Measurements from ENCODE around the gene NABP1. TPM values are rescaled to one million over a fixed set of nuclear protein-coding genes. Genes with fewer than 3 reads are reported as not detected.

Gene NABP1
- polyA plus RNA-seq, 1 experiment: 204 TPM

- Histone ChIP-seq H3K9me3 (ENCODE audit: control insufficient read depth, insufficient read depth, low read length) (no peaks in the 10 kb centered on the region), H3K4me3 (ENCODE audit: low read depth, low read length) (no peak overlapping the region), H3K27me3 (ENCODE audit: control insufficient read depth, insufficient read depth, low read length) (no peaks in the 10 kb centered on the region), H3K27ac (ENCODE audit: low read depth, low read length) (no peak overlapping the region)
- ChIA-PET CTCF (interaction anchor here (1.1 kb wide), 1 partner anchor 95 kb away, joined by 3 read pairs; no protein-coding TSS in a partner anchor), POLR2A (interaction anchor here (1.3 kb wide), 1 partner anchor 16 kb away, joined by 10 read pairs; the partner anchor contains the start of gene NABP1)
- no peak for DNase-seq (ENCODE audit: low read depth, low spot score)
- no peak for TF ChIP-seq CTCF (IDR thresholded peaks at IDR 0.05; ENCODE audit: low read depth, low read length)
Measured at GRCh38 chr2:191661097-191661924, 16.6 kb upstream of the NABP1 start.

GRCh38 chr2:191664823-191665677 lies 12.9 kb upstream of the NABP1 start:
- Histone ChIP-seq H3K4me3 (ENCODE audit: low read depth, low read length) (no peak overlapping the region), H3K27ac (ENCODE audit: low read depth, low read length) (peak overlapping the region; percentile 11), H3K27me3 (ENCODE audit: control insufficient read depth, insufficient read depth, low read length) (no peaks in the 10 kb centered on the region), H3K9me3 (ENCODE audit: control insufficient read depth, insufficient read depth, low read length) (no peaks in the 10 kb centered on the region)
- DNase-seq (ENCODE audit: low read depth, low spot score): no peak
- no peak for TF ChIP-seq CTCF (IDR thresholded peaks at IDR 0.05; ENCODE audit: low read depth, low read length)
- ChIA-PET CTCF (no interaction called here), POLR2A (interaction anchor here (0.6 to 3.7 kb wide), 2 partner anchors 12 to 35 kb away, joined by 7 to 41 read pairs; partner anchors contain the start of gene NABP1)

DNA sequence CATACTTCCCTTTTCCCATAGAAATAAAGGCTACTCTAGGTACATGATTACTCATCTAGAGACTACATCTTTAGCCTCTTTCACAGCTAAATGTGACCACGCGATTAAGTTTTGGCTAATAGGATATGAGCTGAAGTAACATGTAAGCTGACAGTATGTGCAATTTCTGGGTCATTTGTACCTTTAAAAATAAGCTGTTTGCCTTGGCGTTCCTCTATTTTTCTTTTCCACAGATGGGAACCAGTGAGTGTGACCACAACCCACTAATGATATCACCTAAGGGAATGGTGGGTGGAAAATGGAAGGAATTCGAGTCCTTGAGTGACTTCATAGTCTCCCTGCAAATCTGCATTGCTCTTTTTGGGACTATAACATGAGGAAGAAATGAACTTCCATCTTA lies 11.7 kb upstream of the NABP1 start:
- no peak for DNase-seq (ENCODE audit: low read depth, low spot score)
- Histone ChIP-seq H3K27ac (ENCODE audit: low read depth, low read length) (peak overlapping the region; percentile 63), H3K4me3 (ENCODE audit: low read depth, low read length) (no peak overlapping the region), H3K9me3 (ENCODE audit: control insufficient read depth, insufficient read depth, low read length) (no peaks in the 10 kb centered on the region), H3K27me3 (ENCODE audit: control insufficient read depth, insufficient read depth, low read length) (no peaks in the 10 kb centered on the region)
- POLR2A ChIA-PET: interaction anchor here (3.7 kb wide), 1 partner anchor 11 kb away, joined by 41 read pairs; the partner anchor contains the start of gene NABP1
- CTCF ChIA-PET: interaction anchor here (1.0 kb wide), 1 partner anchor 10 kb away, joined by 3 read pairs; no protein-coding TSS in a partner anchor
- no peak for TF ChIP-seq CTCF (IDR thresholded peaks at IDR 0.05; ENCODE audit: low read depth, low read length)

- no peak for DNase-seq (ENCODE audit: low read depth, low spot score)
- CTCF ChIA-PET: interaction anchor here (1.0 kb wide), 1 partner anchor 9 kb away, joined by 3 read pairs; no protein-coding TSS in a partner anchor
- Histone ChIP-seq H3K4me3 (ENCODE audit: low read depth, low read length) (no peak overlapping the region), H3K27me3 (ENCODE audit: control insufficient read depth, insufficient read depth, low read length) (no peaks in the 10 kb centered on the region), H3K9me3 (ENCODE audit: control insufficient read depth, insufficient read depth, low read length) (no peaks in the 10 kb centered on the region), H3K27ac (ENCODE audit: low read depth, low read length) (peak overlapping the region; percentile 63)
- no peak for TF ChIP-seq CTCF (IDR thresholded peaks at IDR 0.05; ENCODE audit: low read depth, low read length)
- POLR2A ChIA-PET: interaction anchor here (3.7 kb wide), 1 partner anchor 10 kb away, joined by 41 read pairs; the partner anchor contains the start of gene NABP1
Measured at GRCh38 chr2:191666732-191667131, 11.2 kb upstream of the NABP1 start.
